Measurements from ENCODE around the gene SCN5A.
A peak's percentile ranks its signal among the peaks of the same experiment; 100 is the strongest.

SCN5A gene

GRCh38 chr3:38698061-38698460 lies 48.6 kb upstream of the SCN5A start:
- no peak for TF ChIP-seq TCF4 (CRISPR knock-in tag; IDR thresholded peaks at IDR 0.05; ENCODE audit: borderline replicate concordance)
- TF ChIP-seq ZNF70 (CRISPR knock-in tag; IDR thresholded peaks at IDR 0.05): no peak
- TF ChIP-seq GLIS3 (CRISPR knock-in tag; IDR thresholded peaks at IDR 0.05): no peak
- TF ChIP-seq OSR1 (CRISPR knock-in tag; IDR thresholded peaks at IDR 0.05): no peak
- no peak for TF ChIP-seq ESRRG (CRISPR knock-in tag; IDR thresholded peaks at IDR 0.05)
- TF ChIP-seq CREB5 (CRISPR knock-in tag; IDR thresholded peaks at IDR 0.05; ENCODE audit: low read depth): no peak
- no peak for TF ChIP-seq CSRNP3 (CRISPR knock-in tag; IDR thresholded peaks at IDR 0.05)
- no peak for TF ChIP-seq ARNTL (CRISPR knock-in tag; IDR thresholded peaks at IDR 0.05; ENCODE audit: borderline replicate concordance, low read depth)
- TF ChIP-seq PATZ1 (CRISPR knock-in tag; IDR thresholded peaks at IDR 0.05; ENCODE audit: borderline replicate concordance): no peak
- no peak for TF ChIP-seq ZNF8 (CRISPR knock-in tag; IDR thresholded peaks at IDR 0.05)
- TF ChIP-seq ZFP3 (CRISPR knock-in tag; IDR thresholded peaks at IDR 0.05): no peak
- no peak for TF ChIP-seq RARB (CRISPR knock-in tag; IDR thresholded peaks at IDR 0.05)
- TF ChIP-seq ZC3H10 (CRISPR knock-in tag; IDR thresholded peaks at IDR 0.05): no peak

GRCh38 chr3:38696034-38696433 lies 46.5 kb upstream of the SCN5A start:
- peak; percentile 49; the same call in 1 of the 2 replicates for TF ChIP-seq TCF4 (CRISPR knock-in tag; IDR thresholded peaks at IDR 0.05; ENCODE audit: borderline replicate concordance)
- TF ChIP-seq SNAI2 (CRISPR knock-in tag; IDR thresholded peaks at IDR 0.05): no peak
- no peak for ATAC-seq

More at GRCh38 chr3:38698061-38698460, 48.6 kb upstream of the SCN5A start:
- ATAC-seq: no peak

- ATAC-seq: no peak
- TF ChIP-seq POU6F1 (CRISPR knock-in tag; IDR thresholded peaks at IDR 0.05; ENCODE audit: borderline replicate concordance, low read depth) (no peak), ZC3H10 (CRISPR knock-in tag; IDR thresholded peaks at IDR 0.05) (no peak)
These were observed 40.7 kb upstream of the SCN5A start for GRCh38 chr3:38690185-38690584.

GRCh38 chr3:38689774-38690173 lies 40.3 kb upstream of the SCN5A start:
- ATAC-seq: no peak
- TF ChIP-seq ZNF565 (CRISPR knock-in tag; conservative IDR thresholded peaks at IDR 0.05; ENCODE audit: low read depth) (no peak), CREB5 (CRISPR knock-in tag; IDR thresholded peaks at IDR 0.05; ENCODE audit: low read depth) (no peak), TOX (CRISPR knock-in tag; IDR thresholded peaks at IDR 0.05; ENCODE audit: borderline replicate concordance) (no peak), ESRRG (CRISPR knock-in tag; IDR thresholded peaks at IDR 0.05) (no peak), CSDC2 (CRISPR knock-in tag; IDR thresholded peaks at IDR 0.05) (no peak), ZFP30 (CRISPR knock-in tag; IDR thresholded peaks at IDR 0.05) (no peak), POU6F1 (CRISPR knock-in tag; IDR thresholded peaks at IDR 0.05; ENCODE audit: borderline replicate concordance, low read depth) (no peak), ZC3H10 (CRISPR knock-in tag; IDR thresholded peaks at IDR 0.05) (no peak), RARB (CRISPR knock-in tag; IDR thresholded peaks at IDR 0.05) (no peak), ARNTL (CRISPR knock-in tag; IDR thresholded peaks at IDR 0.05; ENCODE audit: borderline replicate concordance, low read depth) (no peak), ZNF70 (CRISPR knock-in tag; IDR thresholded peaks at IDR 0.05) (no peak), TCF4 (CRISPR knock-in tag; IDR thresholded peaks at IDR 0.05; ENCODE audit: borderline replicate concordance) (no peak), ZFP3 (CRISPR knock-in tag; IDR thresholded peaks at IDR 0.05) (no peak), TSHZ2 (CRISPR knock-in tag; IDR thresholded peaks at IDR 0.05) (no peak), ISL1 (CRISPR knock-in tag; IDR thresholded peaks at IDR 0.05) (no peak), SNAI2 (CRISPR knock-in tag; IDR thresholded peaks at IDR 0.05) (no peak), GLIS3 (CRISPR knock-in tag; IDR thresholded peaks at IDR 0.05) (no peak), PPARA (CRISPR knock-in tag; IDR thresholded peaks at IDR 0.05; ENCODE audit: borderline replicate concordance) (no peak)

All from SK-N-SH treated with all-trans-retinoic acid at 6 μM for 48 hours (cell line).